IMR-90 (cell line): ENCODE measurements around the gene ADAP1. TPM values are rescaled to one million over a fixed set of nuclear protein-coding genes. Genes with fewer than 3 reads are reported as not detected.

Experiments
- ATAC-seq: fragments of 200-7000 bp; cut with Tn5 transposase; 2 replicates; pipeline ENCODE4 v1.9.1; 2020; ENCODE audit warnings: low read depth, mild to moderate bottlenecking, moderate library complexity
- BruUV-seq: library from RNA; stranded (reverse); fragments of 400-500 nt; replicated peaks from 2 replicates; lab custom pipeline; 2021; lab: Mats Ljungman, UMichigan
- CTCF ChIA-PET: fragments of 300-600 bp; formaldehyde crosslinking; extraction: SDS; loops from one replicate; lab custom pipeline; 2021; ENCODE audit warnings: antibody characterized with exemption; lab: Yijun Ruan, JAX
- POLR2A ChIA-PET: fragments of 300-600 bp; sonication (Branson Sonifier 250); formaldehyde crosslinking; loops from one replicate; lab custom pipeline; 2022; ENCODE audit warnings: antibody characterized with exemption; ENCODE audit not compliant: unreplicated experiment; lab: Charles Lee
- DNase-seq: peaks from one replicate; pipeline ENCODE4 v3.0.0; 2013
- H2AFZ ChIP-seq: replicated peaks from 2 replicates; pipeline ENCODE3; 2013; ENCODE audit warnings: low read length, mild to moderate bottlenecking; ENCODE audit not compliant: poor library complexity
- H2AK5ac ChIP-seq: 2 replicates; pipeline ENCODE4 v1.6.1; 2013; ENCODE audit warnings: low read depth, low read length, inconsistent platforms
- H2AK9ac ChIP-seq: replicated peaks from 2 replicates; pipeline ENCODE3; 2013; ENCODE audit warnings: mild to moderate bottlenecking, low read depth, low read length, moderate library complexity; ENCODE audit not compliant: poor library complexity
- H2BK120ac ChIP-seq: 2 replicates; pipeline ENCODE4 v1.6.1; 2013; ENCODE audit warnings: low read depth, low read length, inconsistent platforms
- H2BK15ac ChIP-seq: 3 replicates; pipeline ENCODE4 v1.6.1; 2013; ENCODE audit warnings: low read depth, low read length, inconsistent platforms
- H2BK20ac ChIP-seq: 2 replicates; pipeline ENCODE4 v1.6.1; 2013; ENCODE audit warnings: low read depth, mild to moderate bottlenecking, inconsistent platforms, low read length, moderate library complexity
- H2BK5ac ChIP-seq: 2 replicates; pipeline ENCODE4 v1.6.1; 2013; ENCODE audit warnings: mild to moderate bottlenecking, low read depth, low read length, inconsistent platforms; ENCODE audit not compliant: poor library complexity, severe bottlenecking
- H3K14ac ChIP-seq: replicated peaks from 2 replicates; pipeline ENCODE4 v1.6.1; 2013; ENCODE audit warnings: low read depth, low read length, inconsistent platforms
- H3K18ac ChIP-seq: 2 replicates; pipeline ENCODE4 v1.6.1; 2013; ENCODE audit warnings: low read depth, low read length, control low read depth
- H3K23ac ChIP-seq: 2 replicates; pipeline ENCODE4 v1.6.1; 2013; ENCODE audit warnings: low read depth, low read length, inconsistent platforms
- H3K27ac ChIP-seq: 2 replicates; pipeline ENCODE4 v1.5.1; 2013; ENCODE audit warnings: mild to moderate bottlenecking, control low read depth, low read length; ENCODE audit not compliant: insufficient read depth
- H3K27me3 ChIP-seq: 2 replicates; pipeline ENCODE4 v1.6.1; 2013; ENCODE audit warnings: low read length; ENCODE audit not compliant: control insufficient read depth, insufficient read depth
- H3K36me3 ChIP-seq: 2 replicates; pipeline ENCODE4 v1.6.1; 2013; ENCODE audit warnings: low read length, mixed read lengths; ENCODE audit not compliant: control insufficient read depth, insufficient read depth
- H3K4ac ChIP-seq: 2 replicates; pipeline ENCODE4 v1.6.1; 2013; ENCODE audit warnings: low read depth, low read length, inconsistent platforms
- H3K4me1 ChIP-seq: 2 replicates; pipeline ENCODE4 v1.6.1; 2013; ENCODE audit warnings: low read length, mixed read lengths; ENCODE audit not compliant: control insufficient read depth, insufficient read depth
- H3K4me2 ChIP-seq: 2 replicates; pipeline ENCODE4 v1.6.1; 2013; ENCODE audit warnings: low read depth, mild to moderate bottlenecking, control low read depth, low read length, moderate library complexity
- H3K4me3 ChIP-seq: 2 replicates; pipeline ENCODE4 v1.5.1; 2013; ENCODE audit warnings: low read depth, mild to moderate bottlenecking, control low read depth, low read length, moderate library complexity; ENCODE audit not compliant: insufficient read depth
- H3K56ac ChIP-seq: 2 replicates; pipeline ENCODE4 v1.6.1; 2013; ENCODE audit warnings: low read length, inconsistent platforms; ENCODE audit not compliant: insufficient read depth; ENCODE audit errors: extremely low read depth
- H3K79me1 ChIP-seq, 2 experiments: 2 replicates each; pipeline ENCODE4 v1.6.1; 2013; ENCODE audit warnings: low read length in 2 of 2, inconsistent platforms in 1 of 2, low read depth in 1 of 2
- H3K9ac ChIP-seq: 2 replicates; pipeline ENCODE4 v1.6.1; 2013; ENCODE audit warnings: low read depth, low read length, control low read depth
- H3K9me1 ChIP-seq: 2 replicates; pipeline ENCODE4 v1.6.1; 2013; ENCODE audit warnings: low read length, inconsistent platforms; ENCODE audit not compliant: insufficient read depth
- H3K9me3 ChIP-seq: 2 replicates; pipeline ENCODE4 v1.6.1; 2013; ENCODE audit warnings: low read length; ENCODE audit not compliant: control insufficient read depth, insufficient read depth
- H4K20me1 ChIP-seq: 2 replicates; pipeline ENCODE4 v1.6.1; 2013; ENCODE audit warnings: low read length, inconsistent platforms; ENCODE audit not compliant: insufficient read depth
- H4K5ac ChIP-seq: 2 replicates; pipeline ENCODE4 v1.6.1; 2013; ENCODE audit warnings: mild to moderate bottlenecking, low read depth, low read length, control low read depth
- H4K8ac ChIP-seq, 2 experiments: 2 replicates each; pipeline ENCODE4 v1.6.1; 2013; ENCODE audit warnings: low read depth in 2 of 2, low read length in 2 of 2, control low read depth in 1 of 2, inconsistent platforms in 1 of 2
- H4K91ac ChIP-seq: 2 replicates; pipeline ENCODE4 v1.6.1; 2013; ENCODE audit warnings: low read depth, low read length, inconsistent platforms; ENCODE audit not compliant: insufficient read depth
- BHLHE40 ChIP-seq: fragments of 150-350 bp; IDR thresholded peaks from 2 replicates; pipeline ENCODE4 v1.6.1; 2016; ENCODE audit warnings: mild to moderate bottlenecking, low read depth, low read length
- CEBPB ChIP-seq: IDR thresholded peaks from 2 replicates; pipeline ENCODE4 v1.6.1; 2012; ENCODE audit warnings: low read depth, low read length, improper control_type of control experiment
- CHD1 ChIP-seq: IDR thresholded peaks from 2 replicates; pipeline ENCODE4 v1.6.1; 2012; ENCODE audit warnings: low read depth, low read length, improper control_type of control experiment
- CTCF ChIP-seq: conservative IDR thresholded peaks from 2 replicates; pipeline ENCODE4 v1.5.1; 2012; ENCODE audit warnings: mild to moderate bottlenecking, low read depth, low read length, improper control_type of control experiment
- ELK1 ChIP-seq: fragments of 150-350 bp; IDR thresholded peaks from 2 replicates; pipeline ENCODE4 v1.6.1; 2016; ENCODE audit warnings: low read depth, mild to moderate bottlenecking, low read length, moderate library complexity, borderline replicate concordance
- FOS ChIP-seq: fragments of 150-350 bp; IDR thresholded peaks from 2 replicates; pipeline ENCODE4 v1.6.1; 2016; ENCODE audit warnings: low read depth, low read length
- MAFK ChIP-seq: IDR thresholded peaks from 2 replicates; pipeline ENCODE4 v1.6.1; 2012; ENCODE audit warnings: low read depth, low read length, improper control_type of control experiment
- MAZ ChIP-seq: IDR thresholded peaks from 2 replicates; pipeline ENCODE4 v1.6.1; 2012; ENCODE audit warnings: low read depth, mild to moderate bottlenecking, low read length, improper control_type of control experiment, moderate library complexity, borderline replicate concordance
- MXI1 ChIP-seq: IDR thresholded peaks from 2 replicates; pipeline ENCODE4 v1.6.1; 2012; ENCODE audit warnings: low read depth, mild to moderate bottlenecking, low read length, moderate library complexity, borderline replicate concordance
- NFE2L2 ChIP-seq: fragments of 150-350 bp; IDR thresholded peaks from 2 replicates; pipeline ENCODE4 v1.6.1; 2016; ENCODE audit warnings: low read depth, mild to moderate bottlenecking, low read length
- RAD21 ChIP-seq: IDR thresholded peaks from 2 replicates; pipeline ENCODE4 v1.6.1; 2012; ENCODE audit warnings: low read length, improper control_type of control experiment
- RCOR1 ChIP-seq: IDR thresholded peaks from 2 replicates; pipeline ENCODE4 v1.6.1; 2012; ENCODE audit warnings: mild to moderate bottlenecking, low read length, improper control_type of control experiment; ENCODE audit not compliant: insufficient replicate concordance
- SMC3 ChIP-seq: fragments of 150-350 bp; IDR thresholded peaks from 2 replicates; pipeline ENCODE4 v1.6.1; 2016; ENCODE audit warnings: low read depth, mild to moderate bottlenecking, antibody characterized with exemption, low read length, moderate library complexity
- USF2 ChIP-seq: fragments of 150-350 bp; IDR thresholded peaks from 2 replicates; pipeline ENCODE4 v1.6.1; 2017; ENCODE audit warnings: mild to moderate bottlenecking, antibody characterized with exemption, low read length, low read depth
- WGBS, 2 experiments: methylation state at CpG; one replicate each; pipeline versions ENCODE4 v1.1.5 to v1.1.7; 2013; ENCODE audit warnings: missing lambda C conversion rate in 2 of 2; ENCODE audit not compliant: insufficient read length in 1 of 2; ENCODE audit errors: extremely low coverage in 2 of 2; 5-methylcytosine and 5-hydroxymethylcytosine counted together
- dilution Hi-C: fragments of 300-500 bp; cut with HindIII; formaldehyde crosslinking; loops from one replicate; pipeline ENCODE4 v1.14.3; 2018; ENCODE audit warnings: low sequenced_read_pairs; ENCODE audit not compliant: unreplicated experiment
- in situ Hi-C: fragments of 300-500 bp; cut with MboI; formaldehyde crosslinking; loops from 3 replicates; pipeline ENCODE4 v1.14.3; 2019; ENCODE audit warnings: low sequenced_read_pairs, inconsistent platforms, mixed read lengths
- intact Hi-C: fragments of 100-400 bp; cut with micrococcal nuclease; formaldehyde crosslinking; loops from 2 replicates; pipeline ENCODE4 v1.10.0; 2022
- polyA plus RNA-seq, 3 experiments: library from polyadenylated mRNA; depleted of rRNA; stranded (reverse); fragments of >200 nt; gene quantifications; 2 replicates each; pipeline ENCODE4 v1.2.3, GENCODE V29; 2012; ENCODE audit warnings: low replicate concordance in 1 of 3
- total RNA-seq: library from RNA; depleted of rRNA; stranded (reverse); fragments of >200 nt; gene quantifications from 2 replicates; pipeline ENCODE4 v1.2.3, GENCODE V29; 2012

The ADAP1 gene
- total and polyA plus RNA-seq, 2 of the 4 experiments (the other 2 are of a cell fraction) = 1.4 to 2.0 TPM

- Histone ChIP-seq H3K9me1 (no peaks in the 10 kb centered on the region), H2BK15ac (no peak overlapping the region), H3K36me3 (no peaks in the 10 kb centered on the region), H3K56ac (no peak overlapping the region), H4K91ac (no peak overlapping the region), H4K5ac (no peak overlapping the region), H2AFZ (no peak overlapping the region), H3K79me1 (no peaks in the 10 kb centered on the region), H3K27me3 (peaks cover 4% of the 10 kb centered on the region; the same call in 1 of the 2 replicates), H2AK9ac (no peak overlapping the region), H3K4me3 (no peak overlapping the region), H3K4me2 (no peak overlapping the region), H3K4me1 (no peaks in the 10 kb centered on the region), H3K18ac (no peak overlapping the region), H3K27ac (no peak overlapping the region), H3K9me3 (no peaks in the 10 kb centered on the region), H4K8ac (no peak overlapping the region), H3K23ac (no peak overlapping the region), H3K14ac (no peak overlapping the region), H3K9ac (no peak overlapping the region), H4K20me1 (no peaks in the 10 kb centered on the region), H2AK5ac (no peak overlapping the region), H2BK5ac (no peak overlapping the region), H2BK120ac (no peak overlapping the region), H2BK20ac (no peak overlapping the region), H3K4ac (no peak overlapping the region)
- intact Hi-C loops = no loop called here
- in situ Hi-C loops = no loop called here
- ATAC-seq (no peak), DNase-seq (no peak)
- POLR2A ChIA-PET = no interaction called here
- dilution Hi-C loops = no loop called here
- 76% methylated on average over 18 of the region's 37 CpGs; no CpG with 5 or more reads in 1 of the 2 experiments for WGBS, 2 experiments
- BruUV-seq = no TSS peak
- CTCF ChIA-PET = interaction anchor here (1.0 kb wide), 1 partner anchor 45 kb away, joined by 3 read pairs; no protein-coding TSS in a partner anchor
- TF ChIP-seq CHD1 (no peak), SMC3 (no peak), RCOR1 (no peak), NFE2L2 (no peak), USF2 (no peak), CTCF (no peak), MAZ (no peak), RAD21 (no peak), MXI1 (no peak), BHLHE40 (no peak), MAFK (no peak), FOS (no peak), ELK1 (no peak), CEBPB (no peak)
Observed at GRCh38 chr7:947391-948210, 6.9 kb downstream of the ADAP1 start.
